CD14-positive monocyte (primary cell): Measurements from ENCODE around the gene PRDM11. TPM values are rescaled to one million over a fixed set of nuclear protein-coding genes. Genes with fewer than 3 reads are reported as not detected.

ENCODE experiments used
- DNase-seq, 3 donors: peaks; one replicate each; pipeline ENCODE4 v3.0.0-alpha.2; 2011 to 2022
- H2AFZ ChIP-seq: 2 replicates; pipeline ENCODE4 v1.6.0; 2012; ENCODE audit warnings: mild to moderate bottlenecking, low read depth, low read length, inconsistent platforms; ENCODE audit not compliant: insufficient read depth, poor library complexity, severe bottlenecking
- H3K27ac ChIP-seq, 2 donors: 1 replicate in 1 of 2; 2 replicates in 1 of 2; pipeline ENCODE4 v1.5.1; 2012 to 2013; ENCODE audit warnings: low read length in 2 of 2, control low read depth in 1 of 2, inconsistent platforms in 1 of 2, low read depth in 1 of 2, mild to moderate bottlenecking in 1 of 2
- H3K27me3 ChIP-seq, 2 donors: one replicate each; pipeline versions ENCODE4 v1.6.0 to v1.6.1; 2011 to 2013; ENCODE audit warnings: low read length in 2 of 2; ENCODE audit not compliant: control insufficient read depth in 2 of 2, insufficient read depth in 2 of 2
- H3K36me3 ChIP-seq, 2 donors: replicated peaks in 1 of 2; 1 replicate in 1 of 2; 2 replicates in 1 of 2; pipeline versions ENCODE4 v1.5.1 to v1.6.1; 2012 to 2013; ENCODE audit warnings: low read length in 2 of 2, control low read depth in 1 of 2, inconsistent platforms in 1 of 2, mild to moderate bottlenecking in 1 of 2; ENCODE audit not compliant: insufficient read depth in 2 of 2, control insufficient read depth in 1 of 2
- H3K4me1 ChIP-seq, 2 donors: 1 replicate in 1 of 2; 2 replicates in 1 of 2; pipeline versions ENCODE4 v1.5.1 to v1.6.1; 2012 to 2013; ENCODE audit warnings: low read length in 2 of 2, control low read depth in 1 of 2, inconsistent platforms in 1 of 2, mild to moderate bottlenecking in 1 of 2, moderate library complexity in 1 of 2; ENCODE audit not compliant: insufficient read depth in 2 of 2, control insufficient read depth in 1 of 2
- H3K4me2 ChIP-seq: replicated peaks from 2 replicates; pipeline ENCODE3; 2012; ENCODE audit warnings: low read length, moderate library complexity, mild to moderate bottlenecking; ENCODE audit not compliant: poor library complexity, severe bottlenecking; ENCODE audit errors: extremely low read depth
- H3K4me3 ChIP-seq, 3 experiments: fragments of 200-600 bp in 1 of 3; sonication (generic) in 1 of 3; replicated peaks in 1 of 3; 1 replicate in 2 of 3; 2 replicates in 1 of 3; pipeline ENCODE4 v1.5.1; 2011 to 2013; ENCODE audit warnings: low read length in 3 of 3, mild to moderate bottlenecking in 3 of 3, control low read depth in 2 of 3, low read depth in 2 of 3, inconsistent platforms in 1 of 3, moderate library complexity in 1 of 3
- H3K79me2 ChIP-seq: 2 replicates; pipeline ENCODE4 v1.6.0; 2012; ENCODE audit warnings: mild to moderate bottlenecking, control low read depth, inconsistent platforms, low read length, moderate library complexity; ENCODE audit not compliant: insufficient read depth
- H3K9ac ChIP-seq: 2 replicates; pipeline ENCODE4 v1.6.0; 2017; ENCODE audit warnings: low read length, mild to moderate bottlenecking; ENCODE audit not compliant: insufficient read depth, poor library complexity, severe bottlenecking
- H3K9me3 ChIP-seq, 2 donors: replicated peaks in 1 of 2; 1 replicate in 1 of 2; 2 replicates in 1 of 2; pipeline versions ENCODE4 v1.5.1 to v1.6.1; 2012 to 2013; ENCODE audit warnings: low read length in 2 of 2, control low read depth in 1 of 2; ENCODE audit not compliant: control insufficient read depth in 1 of 2, insufficient read depth in 1 of 2
- H4K20me1 ChIP-seq: 2 replicates; pipeline ENCODE4 v1.6.0; 2012; ENCODE audit warnings: mild to moderate bottlenecking, low read length, control low read depth, moderate library complexity; ENCODE audit not compliant: insufficient read depth
- H3K27ac Mint-ChIP-seq, 7 donors: one replicate each; pipeline ENCODE4 v1.8.0; 2020; ENCODE audit warnings: mild to moderate bottlenecking in 7 of 7, mixed read lengths in 7 of 7, moderate library complexity in 6 of 7, inconsistent platforms in 2 of 7
- H3K27me3 Mint-ChIP-seq, 3 donors: one replicate each; pipeline ENCODE4 v1.8.0; 2021 to 2022; ENCODE audit warnings: low read depth in 3 of 3, mild to moderate bottlenecking in 3 of 3, mixed read lengths in 3 of 3, moderate library complexity in 3 of 3, inconsistent platforms in 1 of 3
- H3K36me3 Mint-ChIP-seq, 2 donors: one replicate each; pipeline ENCODE4 v1.8.0; 2020; ENCODE audit warnings: mixed read lengths in 2 of 2, inconsistent platforms in 1 of 2, mild to moderate bottlenecking in 1 of 2
- H3K4me1 Mint-ChIP-seq: one replicate; pipeline ENCODE4 v1.8.0; 2020; ENCODE audit warnings: mild to moderate bottlenecking, mixed read lengths
- H3K4me3 Mint-ChIP-seq, 2 donors: one replicate each; pipeline ENCODE4 v1.8.0; 2020; ENCODE audit warnings: mild to moderate bottlenecking in 2 of 2, mixed read lengths in 2 of 2, moderate library complexity in 1 of 2
- H3K9me3 Mint-ChIP-seq, 7 donors: one replicate each; pipeline ENCODE4 v1.8.0; 2020 to 2022; ENCODE audit warnings: mixed read lengths in 7 of 7, mild to moderate bottlenecking in 6 of 7, moderate library complexity in 6 of 7, inconsistent platforms in 2 of 7
- WGBS: methylation state at CpG from one replicate; pipeline ENCODE4 v1.1.5; 2013; ENCODE audit warnings: missing lambda C conversion rate; ENCODE audit not compliant: insufficient coverage; 5-methylcytosine and 5-hydroxymethylcytosine counted together
- intact Hi-C, 2 donors: fragments of 100-400 bp; cut with micrococcal nuclease; formaldehyde crosslinking; loops; one replicate each; pipeline versions ENCODE4 v1.15.0 to v1.15.1; 2023
- polyA plus RNA-seq, 3 donors: library from polyadenylated mRNA; depleted of rRNA in 1 of 3; unstranded in 2 of 3; stranded (reverse) in 1 of 3; fragments of 300-500 nt in 2 of 3; fragments of >200 nt in 1 of 3; fragmentation: Illumina TruSeq in 2 of 3; gene quantifications; 1 replicate in 2 of 3; 2 replicates in 1 of 3; pipeline ENCODE4 v1.2.3, GENCODE V29; 2012 to 2021
- TF ChIP-seq, protein P1 (sequence below): fragments of 200-600 bp; IDR thresholded peaks from one replicate; pipeline ENCODE4 v1.8.0; 2022; ENCODE audit warnings: antibody characterized with exemption, mild to moderate bottlenecking

PRDM11 gene
- polyA plus RNA-seq, 3 donors, result 0.48 to 1.8 TPM; not detected in 1

DNA sequence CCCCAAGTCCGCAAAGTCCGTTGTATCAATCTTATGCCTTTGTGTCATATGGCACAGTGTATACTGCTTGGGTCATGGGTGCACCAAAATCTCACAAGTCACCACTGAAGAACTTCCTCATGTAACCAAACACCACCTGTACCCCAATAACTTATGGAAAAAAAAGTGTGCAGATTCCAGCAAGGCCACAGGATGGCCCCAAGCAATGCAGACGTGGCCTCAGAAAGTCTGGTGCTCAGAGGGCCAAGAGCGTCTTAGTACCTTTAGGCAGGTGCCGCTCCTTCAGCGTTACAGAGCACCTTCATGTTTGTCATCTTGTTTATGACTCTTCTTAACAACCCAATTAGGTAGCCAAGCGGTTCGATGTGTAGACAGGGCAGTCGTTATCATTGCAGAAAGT lies 65.3 kb downstream of the PRDM11 start:
- DNase-seq, result no peak
- TF ChIP-seq, protein P1, sequence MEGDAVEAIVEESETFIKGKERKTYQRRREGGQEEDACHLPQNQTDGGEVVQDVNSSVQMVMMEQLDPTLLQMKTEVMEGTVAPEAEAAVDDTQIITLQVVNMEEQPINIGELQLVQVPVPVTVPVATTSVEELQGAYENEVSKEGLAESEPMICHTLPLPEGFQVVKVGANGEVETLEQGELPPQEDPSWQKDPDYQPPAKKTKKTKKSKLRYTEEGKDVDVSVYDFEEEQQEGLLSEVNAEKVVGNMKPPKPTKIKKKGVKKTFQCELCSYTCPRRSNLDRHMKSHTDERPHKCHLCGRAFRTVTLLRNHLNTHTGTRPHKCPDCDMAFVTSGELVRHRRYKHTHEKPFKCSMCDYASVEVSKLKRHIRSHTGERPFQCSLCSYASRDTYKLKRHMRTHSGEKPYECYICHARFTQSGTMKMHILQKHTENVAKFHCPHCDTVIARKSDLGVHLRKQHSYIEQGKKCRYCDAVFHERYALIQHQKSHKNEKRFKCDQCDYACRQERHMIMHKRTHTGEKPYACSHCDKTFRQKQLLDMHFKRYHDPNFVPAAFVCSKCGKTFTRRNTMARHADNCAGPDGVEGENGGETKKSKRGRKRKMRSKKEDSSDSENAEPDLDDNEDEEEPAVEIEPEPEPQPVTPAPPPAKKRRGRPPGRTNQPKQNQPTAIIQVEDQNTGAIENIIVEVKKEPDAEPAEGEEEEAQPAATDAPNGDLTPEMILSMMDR, result no peak
- Mint-ChIP-seq H3K9me3 (peaks cover 0 to 1% (median 0%) of the 10 kb centered on the region in 7 donors), H3K27me3 (peaks cover 0 to 1% (median 0%) of the 10 kb centered on the region in 3 donors), H3K4me1 (peaks cover 15% of the 10 kb centered on the region), H3K27ac (peak overlapping the region in 1 of 7 donors; percentile 40), H3K36me3 (peaks cover 2 to 3% of the 10 kb centered on the region in 2 donors), H3K4me3 (no peak overlapping the region)
- Histone ChIP-seq H3K4me1 (no peaks in the 10 kb centered on the region), H2AFZ (no peak overlapping the region), H3K36me3 (no peaks in the 10 kb centered on the region), H4K20me1 (no peaks in the 10 kb centered on the region), H3K4me3 (no peak overlapping the region), H3K4me2 (no peak overlapping the region), H3K9me3 (no peaks in the 10 kb centered on the region), H3K79me2 (no peaks in the 10 kb centered on the region), H3K9ac (no peak overlapping the region), H3K27me3 (no peaks in the 10 kb centered on the region), H3K27ac (no peak overlapping the region)
- intact Hi-C loops, result no loop called here
- WGBS, result 84% methylated on average over 7 of the region's 9 CpGs

GRCh38 chr11:45212566-45213315 lies 66.3 kb downstream of the PRDM11 start:
- H3K4me1 ChIP-seq, result no peaks in the 10 kb centered on the region
- H3K79me2 ChIP-seq, result no peaks in the 10 kb centered on the region
- H3K27ac ChIP-seq, result no peak overlapping the region
- TF ChIP-seq, protein P1, result no peak
- no peaks in the 10 kb centered on the region for H4K20me1 ChIP-seq
- H3K4me3 ChIP-seq, result no peak overlapping the region
- no peak overlapping the region for H3K9ac ChIP-seq
- Mint-ChIP-seq H3K9me3 (peaks cover 0 to 1% (median 0%) of the 10 kb centered on the region in 7 donors), H3K27me3 (peaks cover 0 to 1% (median 0%) of the 10 kb centered on the region in 3 donors), H3K4me1 (peaks cover 15% of the 10 kb centered on the region), H3K36me3 (peaks cover 0 to 2% of the 10 kb centered on the region in 2 donors), H3K27ac (no peak overlapping the region), H3K4me3 (no peak overlapping the region)
- no peak overlapping the region for H2AFZ ChIP-seq
- no peak overlapping the region for H3K4me2 ChIP-seq
- 96% methylated on average over 27 of the region's 31 CpGs for WGBS
- H3K36me3 ChIP-seq, result no peaks in the 10 kb centered on the region
- H3K9me3 ChIP-seq, result no peaks in the 10 kb centered on the region
- no peaks in the 10 kb centered on the region for H3K27me3 ChIP-seq
- no peak for DNase-seq
- intact Hi-C loops, result no loop called here
